HG03108 (cell line): ENCODE results near the gene ZBTB8B.
"Not testable (repeated sequence)": the region's sequence is repeated elsewhere in the genome, so short reads cannot be mapped to it uniquely, and the experiment has no call there.

Source experiments
- ATAC-seq: cut with Tn5 transposase; IDR thresholded peaks from one replicate; pipeline ENCODE4 v1.9.1; 2021; ENCODE audit warnings: moderate library complexity; ENCODE audit not compliant: unreplicated experiment

ZBTB8B gene

DNA sequence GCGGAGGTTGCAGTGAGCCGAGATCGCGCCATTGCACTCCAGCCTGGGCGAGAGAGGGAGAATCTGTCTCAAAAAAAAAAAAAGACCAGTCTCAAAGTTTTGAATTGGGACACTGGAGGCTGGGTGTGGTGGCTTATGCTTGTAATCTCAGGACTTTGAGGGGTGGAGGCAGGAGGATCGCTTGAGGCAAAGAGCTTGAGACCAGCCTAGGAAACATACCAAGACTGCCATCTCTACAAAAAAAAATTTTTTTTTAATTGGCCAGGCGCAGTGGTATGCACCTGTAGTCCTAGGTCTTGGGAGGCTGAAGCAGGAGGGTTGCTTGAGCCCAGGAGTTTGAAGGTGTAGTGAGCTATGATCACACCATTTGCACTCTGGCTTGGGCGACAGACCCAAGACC lies 3.9 kb downstream of the ZBTB8B start:
- ATAC-seq: no peak

GRCh38 chr1:32470431-32470830 lies 5.6 kb downstream of the ZBTB8B start:
- no peak for ATAC-seq

- ATAC-seq: no peak
Measured at GRCh38 chr1:32470991-32471694, 6.3 kb downstream of the ZBTB8B start.

- ATAC-seq: no peak
Measured at GRCh38 chr1:32471695-32472362, 7.0 kb downstream of the ZBTB8B start.

- ATAC-seq: not testable (repeated sequence)
Measured at GRCh38 chr1:32472966-32473365, 8.1 kb downstream of the ZBTB8B start.

GRCh38 chr1:32474954-32475353 lies 10.1 kb downstream of the ZBTB8B start:
- no peak for ATAC-seq

DNA sequence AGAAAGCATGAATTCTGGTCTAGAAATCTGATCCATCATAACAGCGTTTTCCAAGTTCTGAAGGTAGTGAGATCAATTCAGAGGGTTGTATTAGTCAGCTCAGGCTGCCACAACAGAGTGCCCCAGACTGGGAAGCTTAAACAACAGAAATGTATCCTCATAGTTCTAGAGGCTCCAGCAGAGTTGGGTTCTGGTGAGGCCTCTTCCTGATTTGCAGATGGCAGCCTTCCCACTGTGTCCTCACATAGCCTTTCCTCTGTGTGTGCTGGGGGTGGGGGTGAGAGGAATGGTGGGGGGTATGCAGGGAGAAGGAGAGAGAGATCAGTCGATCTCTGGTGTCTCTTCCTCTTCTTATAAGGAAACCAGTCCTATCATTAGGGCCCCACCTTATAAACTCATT lies 15.1 kb downstream of the ZBTB8B start:
- no peak for ATAC-seq

DNA sequence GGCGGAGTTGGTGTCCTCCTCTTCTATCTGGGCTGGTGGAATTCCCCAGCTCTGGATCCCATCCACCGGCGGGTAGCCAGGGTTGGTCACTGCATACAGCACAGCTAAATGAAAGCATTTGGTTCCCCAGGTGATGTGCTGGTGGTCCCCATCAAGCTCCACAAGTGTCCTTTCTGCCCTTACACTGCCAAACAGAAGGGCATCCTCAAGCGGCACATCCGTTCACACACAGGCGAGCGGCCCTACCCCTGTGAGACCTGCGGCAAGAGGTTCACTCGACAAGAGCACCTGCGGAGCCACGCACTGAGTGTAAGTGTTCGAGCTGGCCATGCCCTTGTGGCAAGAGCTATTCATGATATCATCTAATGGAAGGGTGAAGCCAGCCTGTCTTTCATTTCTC lies 15.9 kb downstream of the ZBTB8B start:
- no peak for ATAC-seq

DNA sequence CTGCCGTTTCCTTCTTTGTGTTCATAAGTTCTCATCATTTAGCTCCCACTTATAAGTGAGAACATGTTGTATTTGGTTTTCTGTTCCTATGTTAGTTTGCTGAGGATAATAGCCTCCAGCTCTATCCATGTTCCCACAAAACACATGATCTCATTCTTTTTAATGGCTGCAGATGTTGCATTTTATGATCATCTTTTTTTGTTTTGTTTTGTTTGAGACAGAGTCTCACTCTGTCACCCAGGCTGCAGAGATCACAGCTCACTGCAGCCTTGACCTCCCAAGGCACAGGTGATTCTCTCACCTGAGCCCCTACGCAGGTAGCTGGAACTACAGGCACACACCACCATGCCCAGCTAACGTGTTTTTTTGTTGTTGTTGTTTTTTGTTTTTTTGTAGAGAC lies 16.9 kb downstream of the ZBTB8B start:
- ATAC-seq: not testable (repeated sequence)

GRCh38 chr1:32485554-32486255 lies 20.8 kb downstream of the ZBTB8B start:
- no peak for ATAC-seq

DNA sequence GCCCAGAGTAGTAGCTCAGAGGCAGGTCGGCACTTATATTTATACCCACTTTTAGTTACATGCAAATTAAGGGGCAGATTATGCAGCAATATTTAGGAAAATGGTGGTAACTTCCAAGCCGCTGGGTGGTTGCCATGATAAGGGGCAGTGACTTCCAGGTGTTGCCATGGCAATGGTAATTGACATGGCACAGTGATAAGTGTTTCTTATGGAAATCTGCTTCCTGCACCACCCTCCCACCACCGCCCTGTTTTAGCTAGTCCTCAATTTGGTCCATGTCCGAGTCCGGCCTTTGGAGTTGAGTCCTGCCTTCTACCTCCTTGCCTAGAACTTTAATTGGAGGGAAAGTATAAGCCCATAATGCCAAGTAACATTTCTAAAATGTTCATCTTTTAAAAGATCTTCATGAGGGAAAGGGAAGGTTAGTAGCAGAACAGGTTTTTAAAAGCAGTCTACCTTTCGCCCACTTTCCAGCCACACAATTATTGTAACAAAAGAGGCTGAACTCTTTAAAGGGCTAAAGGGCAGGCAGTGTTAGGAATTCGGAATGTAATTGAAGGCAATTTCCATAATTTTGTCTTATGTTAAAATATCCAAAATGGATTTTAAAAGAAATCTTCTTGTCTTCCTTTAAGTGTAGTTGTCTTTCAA lies 21.7 kb downstream of the ZBTB8B start:
- no peak for ATAC-seq

- no peak for ATAC-seq
Measured at GRCh38 chr1:32487182-32487581, 22.3 kb downstream of the ZBTB8B start.

DNA sequence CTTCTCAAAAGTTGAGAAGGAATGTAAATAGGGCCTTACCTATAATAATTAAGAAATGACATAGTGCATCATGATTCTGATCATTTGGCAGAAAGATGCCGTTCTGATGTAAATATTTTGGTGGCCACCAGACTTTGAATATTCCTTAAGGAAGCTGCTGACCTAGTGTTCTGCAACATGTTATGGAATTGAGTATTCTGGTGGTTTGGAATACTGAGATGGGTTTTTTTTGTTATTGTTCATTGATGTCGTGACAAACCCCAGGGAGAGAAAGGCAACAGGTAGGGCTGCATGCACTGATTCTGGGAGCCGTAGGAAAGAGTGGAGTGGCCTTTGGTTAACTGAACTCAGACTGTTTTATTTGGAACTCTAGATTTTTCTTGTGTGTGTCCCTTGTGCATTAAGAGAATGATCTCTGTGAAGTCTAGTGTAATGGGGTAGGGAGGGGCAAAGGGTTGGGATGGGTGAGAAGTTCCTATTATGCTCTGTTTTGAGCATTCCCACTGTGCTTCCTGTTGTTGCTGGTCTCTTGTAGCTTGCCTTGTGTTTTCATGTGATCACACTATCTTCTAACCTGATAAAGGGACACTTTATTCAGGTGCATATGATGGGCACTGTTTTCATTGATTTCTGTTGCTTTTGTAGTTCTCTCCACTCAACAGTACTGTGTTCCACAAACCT lies 25.0 kb downstream of the ZBTB8B start:
- no peak for ATAC-seq

DNA sequence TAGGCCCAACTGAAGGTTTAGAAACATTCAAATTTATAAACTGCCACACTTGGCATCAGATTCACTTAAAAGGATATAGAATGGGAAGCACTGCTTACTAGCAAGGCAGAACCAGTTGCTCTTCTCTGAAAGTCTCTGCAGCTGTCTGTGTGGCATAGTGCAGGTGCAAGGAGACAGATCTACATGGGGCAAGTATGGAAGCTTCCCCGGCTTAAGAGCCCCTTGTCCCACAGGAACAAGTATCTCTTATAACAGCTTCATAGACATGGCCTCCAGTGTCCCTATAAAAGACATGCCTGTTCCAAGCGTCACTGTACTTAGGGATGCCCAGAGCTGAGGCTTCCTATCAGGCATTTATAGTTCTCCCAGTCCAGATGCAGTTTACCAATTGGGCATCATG lies 26.5 kb downstream of the ZBTB8B start:
- ATAC-seq: no peak

DNA sequence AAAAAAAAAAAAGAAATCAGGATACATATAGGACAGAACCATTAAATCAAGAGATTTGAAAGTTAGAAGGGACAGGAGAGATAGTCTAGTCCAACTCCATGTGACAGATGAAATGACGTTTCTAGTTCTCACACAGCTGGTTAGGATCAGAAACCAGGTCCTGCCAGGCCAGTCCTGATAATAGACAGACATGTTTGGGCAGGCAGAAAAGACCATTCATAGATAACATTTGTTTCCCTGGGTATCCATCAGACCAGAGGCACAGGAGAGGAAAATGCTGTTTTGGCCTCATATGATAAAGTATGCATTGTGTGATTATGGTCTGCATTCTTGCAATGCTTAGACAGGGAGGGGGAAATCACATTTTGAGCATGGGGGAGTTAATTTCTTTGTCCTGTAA lies 29.3 kb downstream of the ZBTB8B start:
- ATAC-seq: no peak

DNA sequence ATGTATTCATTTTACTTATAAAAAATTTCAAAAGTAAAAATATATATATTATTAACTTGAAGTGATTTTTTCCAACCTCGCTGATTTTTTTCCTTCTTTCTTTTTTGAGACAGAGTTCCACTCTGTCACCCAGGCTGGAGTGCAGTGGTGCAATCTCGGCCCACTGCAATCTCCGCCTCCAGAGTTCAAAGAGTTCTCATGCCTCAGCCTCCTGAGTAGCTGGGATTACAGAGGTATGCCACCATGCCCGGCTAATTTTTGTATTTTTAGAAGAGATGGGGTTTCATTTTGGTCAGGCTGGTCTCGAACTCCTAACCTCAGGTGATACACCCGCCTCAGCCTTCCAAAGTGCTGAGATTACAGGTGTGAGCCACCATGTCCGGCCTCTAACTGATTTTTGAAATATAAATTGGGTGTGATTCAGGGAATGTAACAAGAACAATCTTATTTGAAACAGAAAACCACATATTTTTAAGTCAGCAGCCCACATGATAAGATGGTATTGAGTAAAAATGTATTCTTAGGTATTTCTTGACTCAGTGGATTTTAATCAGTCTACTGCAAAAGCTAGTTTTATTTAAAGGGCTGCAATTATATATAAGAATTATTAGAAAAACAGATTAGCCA lies 30.0 kb downstream of the ZBTB8B start:
- no peak for ATAC-seq

DNA sequence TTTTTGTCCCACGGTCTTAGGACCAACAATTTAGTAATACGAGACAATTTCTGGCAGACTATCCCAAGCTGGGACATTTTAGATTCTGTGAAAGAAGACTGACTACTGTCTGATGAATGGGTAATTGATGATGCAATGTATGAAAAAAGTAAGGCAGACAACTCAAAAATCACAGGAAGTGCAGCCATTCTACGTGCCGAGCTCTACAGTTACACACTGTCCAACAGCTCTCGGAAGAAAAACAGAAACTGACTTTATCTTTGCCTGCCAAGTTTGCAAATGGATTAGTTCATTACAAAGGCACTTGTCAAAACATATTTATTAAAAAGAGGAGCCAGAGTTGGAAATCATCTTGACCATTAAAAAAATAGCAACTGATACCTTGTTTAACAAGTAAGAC lies 31.3 kb downstream of the ZBTB8B start:
- ATAC-seq: no peak

GRCh38 chr1:32498751-32499150 lies 33.9 kb downstream of the ZBTB8B start:
- no peak for ATAC-seq

DNA sequence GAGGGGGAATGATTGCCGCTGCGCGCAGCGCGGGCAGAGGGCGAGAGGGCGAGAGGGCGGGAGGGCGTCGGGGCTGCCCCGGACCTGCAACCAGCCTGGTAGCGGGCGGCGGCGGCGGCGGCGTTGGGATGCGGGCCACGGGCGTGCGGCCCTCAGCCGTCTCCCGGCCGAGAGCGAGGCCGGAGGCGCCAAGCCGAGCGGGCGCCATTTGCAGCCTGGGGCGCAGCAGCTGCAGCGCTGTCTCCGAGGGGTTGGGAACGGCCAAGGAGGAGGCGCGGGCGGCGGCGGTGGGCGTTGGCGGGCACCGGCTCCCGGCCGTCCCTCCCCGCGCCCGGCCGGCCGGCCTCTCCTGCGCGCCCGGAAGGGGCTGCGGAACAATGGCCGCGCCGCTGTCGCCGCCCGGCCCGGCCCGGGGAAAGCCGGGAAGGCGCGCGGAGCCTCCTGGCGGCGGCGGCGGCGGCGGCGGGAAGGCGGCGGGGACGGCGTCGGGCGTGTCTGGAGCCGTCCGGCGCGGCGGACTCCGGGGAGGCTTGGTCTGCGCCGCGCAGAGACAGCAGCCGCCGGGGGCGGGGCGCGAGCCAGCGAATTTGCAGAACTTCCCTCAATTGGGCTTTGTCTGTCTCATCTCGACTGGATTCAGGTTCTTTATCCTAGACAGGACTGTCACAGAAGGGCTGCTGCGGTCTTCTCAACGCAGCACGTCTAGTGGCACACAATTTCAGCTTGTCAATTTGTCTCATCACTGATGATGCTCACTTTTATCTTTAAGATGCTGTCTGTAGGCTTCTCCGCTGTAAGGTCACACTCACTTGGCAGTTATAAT lies 35.7 kb downstream of the ZBTB8B start:
- peak; percentile 58 for ATAC-seq

DNA sequence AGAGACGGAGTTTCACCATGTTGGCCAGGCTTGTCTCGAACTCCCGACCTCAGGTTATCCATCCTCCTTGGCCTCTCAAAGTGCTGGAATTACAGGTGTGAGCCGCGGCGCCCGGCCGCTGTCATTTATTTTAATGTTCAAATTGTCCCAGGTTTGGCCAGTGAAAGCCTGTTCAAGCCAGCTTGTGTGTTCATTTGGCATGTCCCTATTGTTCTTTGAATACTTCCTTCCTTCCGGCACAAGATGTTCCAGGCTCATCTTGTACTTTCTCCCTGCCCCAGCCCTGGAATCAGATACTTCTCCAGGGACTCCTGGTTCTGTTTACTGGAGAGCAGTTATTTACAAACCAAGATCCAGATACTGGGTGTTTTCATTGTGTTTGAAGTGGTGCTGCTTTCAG lies 37.0 kb downstream of the ZBTB8B start:
- ATAC-seq: no peak
